ENCODE data around the gene ACAP1.
A peak's percentile ranks its signal among the peaks of the same experiment; 100 is the strongest.

The ACAP1 gene

GRCh38 chr17:7336240-7337175 is at the start of gene ACAP1:
Gene ACAP1 (plus strand): TSS chr17:7336529. CDS start chr17:7336735, 206 bp downstream.
- DNase-seq (ENCODE audit: low spot score), result no peak

- no peak for DNase-seq (ENCODE audit: low spot score)
Measured at GRCh38 chr17:7289256-7290032, 46.9 kb upstream of the ACAP1 start.

- DNase-seq (ENCODE audit: low spot score), result no peak
Measured at GRCh38 chr17:7290166-7290565, 46.2 kb upstream of the ACAP1 start.

- DNase-seq (ENCODE audit: low spot score), result no peak
Measured at GRCh38 chr17:7290685-7291084, 45.6 kb upstream of the ACAP1 start.

GRCh38 chr17:7292194-7292593 is 44.1 kb upstream of the ACAP1 start:
- no peak for DNase-seq (ENCODE audit: low spot score)

GRCh38 chr17:7292729-7293128 is 43.6 kb upstream of the ACAP1 start:
- no peak for DNase-seq (ENCODE audit: low spot score)

GRCh38 chr17:7293159-7293558 is 43.2 kb upstream of the ACAP1 start:
- DNase-seq (ENCODE audit: low spot score), result no peak

DNA sequence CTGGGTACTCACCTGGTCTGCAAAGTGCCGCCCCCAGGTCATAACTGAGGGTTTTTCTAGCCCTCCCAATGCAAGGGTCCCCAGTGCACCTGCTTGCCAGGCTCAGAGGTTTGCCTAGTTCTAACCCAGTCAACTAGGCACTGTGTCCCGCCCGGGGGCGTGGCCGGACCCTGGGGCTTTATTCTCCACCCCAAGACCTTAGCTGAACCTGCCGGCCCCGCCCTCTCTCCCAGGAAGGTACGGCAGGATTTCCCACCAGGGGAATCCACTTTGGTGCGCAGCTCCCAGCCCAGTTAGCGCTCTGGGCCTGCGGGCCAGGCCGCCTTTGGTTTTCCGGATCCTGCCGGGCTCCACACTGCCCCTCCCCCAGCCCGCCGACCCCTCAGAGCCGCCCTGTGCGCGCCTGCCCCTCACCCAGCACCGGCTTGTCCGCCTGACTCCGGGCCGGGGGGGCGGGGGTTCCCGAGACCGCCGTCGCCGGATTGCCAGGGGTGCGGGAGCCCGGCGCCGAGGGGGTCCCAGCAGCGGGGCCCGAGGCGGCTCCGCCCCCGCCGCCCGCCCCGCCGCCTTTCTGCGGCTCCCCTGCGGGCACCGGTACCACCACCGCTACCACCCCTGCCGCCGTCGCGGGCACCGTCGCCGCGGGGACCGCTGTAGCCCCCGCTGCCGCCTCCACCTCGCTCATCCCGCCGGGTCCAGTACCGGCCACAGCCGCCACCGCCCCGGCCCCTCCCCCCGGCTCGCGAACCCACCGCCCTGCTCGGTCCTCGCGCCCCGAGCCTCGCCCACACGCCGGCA is 42.3 kb upstream of the ACAP1 start:
- DNase-seq (ENCODE audit: low spot score), result no peak

GRCh38 chr17:7294614-7295153 is 41.6 kb upstream of the ACAP1 start, which contains the start of gene YBX2:
Gene YBX2 (minus strand): TSS chr17:7294639. CDS start chr17:7294500, 139 bp downstream.
- DNase-seq (ENCODE audit: low spot score), result peak; percentile 51

DNA sequence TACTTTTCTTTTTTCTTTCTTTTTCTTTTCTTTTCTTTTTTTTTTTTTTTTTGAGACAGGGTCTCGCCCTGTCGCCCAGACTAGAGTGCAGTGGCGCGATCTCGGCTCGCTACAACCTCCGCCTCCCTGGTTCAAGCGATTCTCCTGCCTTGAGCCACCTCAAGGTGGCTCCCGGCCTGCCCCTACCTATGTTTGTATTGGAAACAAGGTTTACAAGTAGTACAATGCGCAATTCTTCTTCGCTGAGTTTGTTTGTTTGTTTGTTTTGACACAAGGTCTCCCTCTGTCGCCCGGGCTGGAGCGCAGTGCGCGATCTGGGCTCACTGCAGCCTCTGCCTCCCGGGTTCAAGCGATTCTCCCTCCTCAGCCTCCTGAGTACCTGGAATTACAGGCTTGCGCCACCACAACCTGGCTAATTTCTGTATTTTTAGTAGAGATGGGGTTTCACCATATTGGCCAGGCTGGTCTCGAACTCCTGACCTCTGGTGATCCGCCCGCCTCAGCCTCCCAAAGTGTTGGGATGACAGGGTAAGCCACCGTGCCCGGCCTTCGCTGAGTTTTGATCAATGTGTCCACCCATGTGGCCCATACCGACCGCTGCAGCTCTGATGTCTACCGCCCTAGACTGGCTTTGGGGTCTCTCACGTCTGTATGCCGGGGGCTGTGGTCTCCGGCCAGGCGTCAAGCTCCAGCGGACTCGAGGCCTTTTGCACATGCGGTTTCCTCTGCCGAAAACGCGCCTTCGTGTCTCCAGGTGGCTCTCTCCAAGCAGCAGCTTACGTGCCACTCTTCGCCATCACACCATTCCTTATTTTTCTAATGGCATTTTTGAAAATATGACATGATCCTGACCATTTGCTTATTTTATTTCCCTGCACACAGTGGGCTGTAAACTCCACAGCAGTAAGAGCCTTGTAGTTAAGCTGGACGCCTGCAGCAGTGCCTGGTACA is 40.8 kb upstream of the ACAP1 start:
- no peak for DNase-seq (ENCODE audit: low spot score)

DNA sequence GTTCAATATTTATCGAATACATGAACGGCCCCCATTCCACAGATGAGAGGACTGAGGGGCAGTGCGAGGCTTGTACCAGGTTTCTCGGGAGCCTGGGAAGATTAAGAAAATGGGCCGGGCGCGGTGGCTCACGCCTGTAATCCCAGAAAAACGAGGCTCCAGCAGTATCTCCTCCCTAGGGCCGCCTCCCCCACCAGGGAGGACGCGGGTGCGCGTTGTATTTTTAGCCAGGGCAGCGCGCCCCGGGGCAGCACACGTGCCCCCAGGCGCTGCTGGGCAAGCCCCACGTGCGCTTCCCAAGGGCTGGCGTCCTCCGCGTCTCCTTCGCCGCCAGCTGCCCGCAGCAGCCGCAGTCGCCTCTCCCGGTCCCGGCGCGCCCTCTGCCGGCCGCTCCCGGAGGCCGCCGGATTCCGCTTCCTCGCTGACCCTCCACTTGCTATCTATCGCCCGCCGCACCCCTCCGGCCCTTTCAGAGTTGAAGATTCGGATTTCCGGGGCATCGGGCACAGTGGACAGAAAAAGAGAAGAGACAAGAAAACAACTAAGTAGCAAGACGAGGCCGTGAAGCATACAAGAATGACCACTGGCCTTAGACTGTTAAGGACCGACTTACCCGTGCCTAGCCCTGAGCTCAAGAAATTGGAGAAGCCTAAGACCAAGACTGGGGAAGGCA is 40.0 kb upstream of the ACAP1 start:
- peak; percentile 87 for DNase-seq (ENCODE audit: low spot score)

GRCh38 chr17:7304179-7304578 is 32.1 kb upstream of the ACAP1 start:
- no peak for DNase-seq (ENCODE audit: low spot score)

DNA sequence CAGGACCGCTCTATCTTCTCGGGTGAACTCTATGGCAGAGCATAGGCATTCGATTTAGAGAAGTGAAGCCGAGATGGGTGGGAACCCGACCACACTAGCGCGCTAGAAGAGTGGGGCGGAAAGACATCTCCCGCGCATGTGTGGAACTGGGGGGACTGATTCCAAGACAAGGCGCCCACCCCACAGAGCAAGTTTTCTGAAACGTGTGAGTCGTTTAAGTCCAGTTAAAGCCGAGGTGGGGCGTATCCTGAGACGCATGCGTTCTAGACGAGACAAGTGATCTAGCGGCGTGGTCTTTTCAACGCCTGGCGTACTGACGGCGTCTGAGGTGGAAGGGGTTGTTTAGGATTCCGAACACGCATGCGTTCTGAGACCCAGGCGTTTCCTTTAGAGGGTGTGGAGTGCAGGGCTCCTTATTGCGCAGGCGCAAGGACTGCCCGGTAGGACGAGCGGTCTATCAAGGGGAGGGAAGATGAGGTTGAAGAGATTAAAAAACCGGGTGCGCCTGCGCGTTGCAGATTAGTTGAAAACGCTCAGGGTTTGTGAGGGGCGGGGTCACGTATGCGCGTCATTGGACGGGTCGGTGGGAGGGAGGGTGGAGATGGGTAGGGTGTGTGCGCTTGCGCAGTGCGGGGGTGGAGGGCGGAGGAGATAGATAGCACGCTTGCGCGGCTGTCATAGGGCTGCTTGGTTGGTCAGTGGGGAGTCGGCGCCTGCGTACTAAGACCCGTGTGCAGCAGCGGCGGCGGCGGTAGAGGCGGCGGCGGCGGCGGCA is 29.2 kb upstream of the ACAP1 start, which contains the start of gene EIF5A:
TSS of gene EIF5A (plus strand) at position 718 of the 775 bp plus-strand sequence. CDS start 2,008 bp downstream, outside the sequence.
- peak; percentile 100 for DNase-seq (ENCODE audit: low spot score)

DNA sequence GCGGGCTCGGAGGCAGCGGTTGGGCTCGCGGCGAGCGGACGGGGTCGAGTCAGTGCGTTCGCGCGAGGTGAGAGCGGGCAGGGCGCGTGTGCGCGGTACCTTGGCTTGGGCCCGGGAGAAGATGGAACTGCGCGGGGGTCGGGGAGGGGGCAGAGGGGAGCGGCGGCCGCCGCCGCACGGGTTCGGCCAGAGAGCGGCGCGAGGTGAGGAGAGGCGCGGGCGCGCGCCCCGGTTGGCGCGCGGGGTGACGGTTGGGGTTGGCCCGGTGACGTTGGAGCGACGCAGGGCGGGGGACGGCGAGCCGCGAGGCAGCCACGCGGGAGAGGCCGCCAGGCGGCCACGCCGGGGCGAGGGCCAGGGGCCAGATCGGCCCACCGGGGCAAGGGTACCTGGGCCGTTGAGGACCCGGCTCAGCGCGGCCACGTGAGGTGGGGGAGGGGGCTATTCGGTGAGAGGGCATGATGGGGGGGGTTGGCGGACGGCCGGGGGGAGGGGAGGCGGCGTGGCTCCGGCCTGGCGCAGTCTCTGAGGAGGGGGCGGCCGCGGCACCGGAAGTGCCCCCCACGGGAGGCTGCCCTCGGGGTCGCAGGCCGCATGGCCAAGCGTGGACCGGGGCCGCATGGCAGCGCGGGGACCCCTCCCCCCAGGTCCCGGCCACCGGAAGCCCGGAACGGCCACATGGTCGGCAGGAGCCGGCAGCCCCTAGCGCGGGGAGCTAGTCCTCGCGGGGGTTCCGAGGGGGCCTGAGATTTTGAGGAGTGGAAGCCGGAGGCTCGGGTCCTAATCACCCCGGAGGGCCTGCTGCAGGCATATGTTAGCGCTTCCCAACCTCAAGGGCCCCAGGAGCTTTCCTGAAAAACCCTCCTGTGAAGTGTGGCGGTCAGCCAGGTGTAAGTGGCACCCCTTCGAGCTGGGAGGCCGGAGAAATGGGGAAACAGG is 28.4 kb upstream of the ACAP1 start:
- no peak for DNase-seq (ENCODE audit: low spot score)

- peak; percentile 82 for DNase-seq (ENCODE audit: low spot score)
Measured at GRCh38 chr17:7308625-7309433, 27.5 kb upstream of the ACAP1 start.

DNA sequence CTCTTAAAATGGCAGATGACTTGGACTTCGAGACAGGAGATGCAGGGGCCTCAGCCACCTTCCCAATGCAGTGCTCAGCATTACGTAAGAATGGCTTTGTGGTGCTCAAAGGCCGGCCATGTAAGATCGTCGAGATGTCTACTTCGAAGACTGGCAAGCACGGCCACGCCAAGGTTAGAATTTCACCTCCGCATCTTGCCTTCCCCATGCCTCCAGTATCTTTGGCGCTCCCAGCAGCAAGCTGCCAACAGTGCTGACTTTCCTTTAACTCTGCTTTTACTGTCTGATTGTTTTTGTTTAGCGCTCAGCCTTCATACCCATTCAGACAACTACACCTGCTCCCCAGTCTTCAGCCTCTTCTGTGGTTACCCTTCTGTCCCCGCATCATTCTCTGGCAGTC is 26.7 kb upstream of the ACAP1 start:
- DNase-seq (ENCODE audit: low spot score), result no peak

GRCh38 chr17:7311110-7311705 is 25.1 kb upstream of the ACAP1 start:
- no peak for DNase-seq (ENCODE audit: low spot score)

All from AG08395 (cell line).